ENCODE results near the gene PIGC.

DNA sequence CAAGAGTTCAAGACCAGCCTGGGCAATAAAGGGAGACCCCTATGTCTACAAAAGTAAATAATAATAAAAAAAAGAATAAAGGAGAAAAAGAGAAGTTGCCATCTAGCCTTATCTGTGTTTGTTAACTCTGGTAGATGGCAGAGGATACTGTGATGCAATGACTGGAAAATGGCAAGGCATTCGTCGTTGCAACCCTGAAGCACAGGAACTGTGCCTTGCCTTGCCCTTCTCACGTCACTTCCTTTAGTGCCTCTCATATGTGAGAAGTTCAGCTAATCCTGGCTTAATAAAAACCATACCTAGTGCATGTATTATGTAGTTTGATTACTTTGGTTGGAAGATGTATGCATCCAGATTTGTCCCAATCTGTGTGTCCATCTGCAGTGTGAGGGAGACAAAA, 25.8 kb upstream of the PIGC start:
- TF ChIP-seq, protein P1, sequence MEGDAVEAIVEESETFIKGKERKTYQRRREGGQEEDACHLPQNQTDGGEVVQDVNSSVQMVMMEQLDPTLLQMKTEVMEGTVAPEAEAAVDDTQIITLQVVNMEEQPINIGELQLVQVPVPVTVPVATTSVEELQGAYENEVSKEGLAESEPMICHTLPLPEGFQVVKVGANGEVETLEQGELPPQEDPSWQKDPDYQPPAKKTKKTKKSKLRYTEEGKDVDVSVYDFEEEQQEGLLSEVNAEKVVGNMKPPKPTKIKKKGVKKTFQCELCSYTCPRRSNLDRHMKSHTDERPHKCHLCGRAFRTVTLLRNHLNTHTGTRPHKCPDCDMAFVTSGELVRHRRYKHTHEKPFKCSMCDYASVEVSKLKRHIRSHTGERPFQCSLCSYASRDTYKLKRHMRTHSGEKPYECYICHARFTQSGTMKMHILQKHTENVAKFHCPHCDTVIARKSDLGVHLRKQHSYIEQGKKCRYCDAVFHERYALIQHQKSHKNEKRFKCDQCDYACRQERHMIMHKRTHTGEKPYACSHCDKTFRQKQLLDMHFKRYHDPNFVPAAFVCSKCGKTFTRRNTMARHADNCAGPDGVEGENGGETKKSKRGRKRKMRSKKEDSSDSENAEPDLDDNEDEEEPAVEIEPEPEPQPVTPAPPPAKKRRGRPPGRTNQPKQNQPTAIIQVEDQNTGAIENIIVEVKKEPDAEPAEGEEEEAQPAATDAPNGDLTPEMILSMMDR (IDR thresholded peaks at IDR 0.05), result no peak
- TF ChIP-seq ZFX (IDR thresholded peaks at IDR 0.05; ENCODE audit: borderline replicate concordance), result no peak
